HG02571 (cell line): ENCODE results near the gene SELENOI.
"Not testable (repeated sequence)": the region's sequence is repeated elsewhere in the genome, so short reads cannot be mapped to it uniquely, and the experiment has no call there.

ENCODE experiments used
- ATAC-seq: cut with Tn5 transposase; IDR thresholded peaks from one replicate; pipeline ENCODE4 v1.9.1; 2021; ENCODE audit warnings: mild to moderate bottlenecking, moderate library complexity; ENCODE audit not compliant: unreplicated experiment

The SELENOI gene

GRCh38 chr2:26326514-26326913 is 19.4 kb upstream of the SELENOI start:
- no peak for ATAC-seq

GRCh38 chr2:26327291-26328272 is 18.4 kb upstream of the SELENOI start:
- ATAC-seq: no peak

GRCh38 chr2:26329083-26329482 is 16.9 kb upstream of the SELENOI start:
- ATAC-seq: not testable (repeated sequence)

GRCh38 chr2:26330114-26330549 is 15.8 kb upstream of the SELENOI start:
- no peak for ATAC-seq

DNA sequence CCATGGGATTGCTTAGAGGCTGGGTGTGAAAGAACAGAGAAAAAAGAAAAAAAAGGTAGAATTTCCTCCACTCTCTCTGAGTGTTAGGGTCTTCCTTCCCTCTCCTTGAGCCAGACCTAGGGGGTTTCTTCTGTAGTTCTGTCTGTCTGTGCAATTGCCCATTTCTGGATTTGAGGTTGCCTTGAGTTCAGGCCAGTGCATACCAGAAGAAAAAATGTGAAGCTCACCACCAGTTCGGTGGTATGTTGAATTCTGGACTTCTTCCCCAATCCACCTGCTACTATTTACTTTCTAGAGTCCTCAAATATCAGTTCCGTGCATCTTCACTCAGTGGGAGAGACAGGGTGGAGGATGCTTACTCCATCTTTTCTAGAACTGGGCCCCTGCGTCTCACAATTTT is 15.3 kb upstream of the SELENOI start:
- ATAC-seq: no peak

DNA sequence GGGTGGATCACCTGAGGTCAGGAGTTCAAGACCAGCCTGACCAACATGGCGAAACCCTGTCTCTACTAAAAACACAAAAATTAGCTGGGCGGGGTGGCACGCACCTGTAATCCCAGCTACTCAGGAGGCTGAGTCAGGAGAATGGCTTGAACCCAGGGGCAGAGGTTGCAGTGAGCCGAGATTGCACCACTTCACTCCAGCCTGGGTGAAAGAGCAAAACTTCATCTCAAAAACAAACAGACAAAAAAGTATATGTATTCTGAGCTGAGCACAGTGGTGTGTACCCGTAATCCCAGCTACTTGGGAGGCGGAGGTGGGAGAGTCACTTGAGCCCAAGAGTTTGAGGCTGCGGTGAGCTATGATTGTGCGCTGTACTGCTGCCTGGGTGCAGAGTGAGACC is 14.6 kb upstream of the SELENOI start:
- ATAC-seq: not testable (repeated sequence)

DNA sequence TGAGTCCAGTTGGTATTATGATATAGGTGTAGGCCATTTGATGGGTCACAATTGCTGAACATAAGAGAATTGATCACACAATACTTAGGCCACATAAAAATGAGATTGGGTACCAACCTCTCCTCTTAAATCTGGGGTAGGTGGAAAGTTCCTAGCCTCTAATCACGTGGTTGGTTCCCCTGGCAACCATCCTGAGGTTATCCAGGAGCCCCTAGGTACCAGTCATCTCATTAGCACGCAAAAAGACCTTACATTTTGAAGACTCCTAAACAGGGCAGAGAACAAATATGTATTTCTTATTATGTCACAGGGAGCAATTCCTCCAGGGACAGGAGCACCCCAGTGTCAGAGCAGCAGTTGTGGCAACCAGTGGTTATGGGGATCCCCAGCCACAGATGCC is 12.7 kb upstream of the SELENOI start:
- ATAC-seq: no peak

- no peak for ATAC-seq
Observed at GRCh38 chr2:26335231-26335630, 10.7 kb upstream of the SELENOI start.

GRCh38 chr2:26336719-26337118 is 9.2 kb upstream of the SELENOI start:
- ATAC-seq: no peak

- no peak for ATAC-seq
Observed at GRCh38 chr2:26337298-26337697, 8.6 kb upstream of the SELENOI start.

DNA sequence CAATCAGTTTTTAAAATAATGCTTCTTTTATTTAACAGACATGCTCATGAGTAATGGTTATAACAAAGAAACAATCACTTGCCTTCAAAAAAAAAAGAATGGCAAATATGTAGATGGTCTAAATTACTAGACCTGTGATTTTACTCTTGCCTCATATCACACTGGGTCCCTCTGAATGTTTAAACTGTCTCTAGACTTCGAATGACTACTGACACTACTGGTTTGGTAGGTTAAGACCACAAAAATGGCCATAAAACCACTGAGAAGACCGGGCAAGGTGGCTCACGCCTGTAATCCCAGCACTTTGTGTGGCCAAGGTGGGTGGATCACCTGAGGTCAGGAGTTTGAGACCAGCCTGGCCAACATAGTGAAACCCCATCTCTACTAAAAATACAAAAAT is 5.1 kb upstream of the SELENOI start:
- ATAC-seq: no peak

- ATAC-seq: no peak
Observed at GRCh38 chr2:26344581-26345282, 1.2 kb upstream of the SELENOI start.

DNA sequence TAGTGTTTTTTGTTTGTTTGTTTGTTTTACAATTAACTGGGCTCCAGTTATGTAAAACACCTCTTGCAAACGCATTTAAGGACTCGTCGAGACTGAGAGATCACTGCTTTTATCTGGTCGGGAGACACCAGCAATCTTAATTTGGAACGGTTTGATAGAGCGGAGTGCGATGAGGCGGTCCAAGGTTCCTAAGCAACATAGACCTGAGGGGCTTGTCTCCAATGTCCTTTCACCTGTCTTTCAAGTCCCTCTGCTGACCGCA is 729 bp upstream of the SELENOI start:
- ATAC-seq: no peak

DNA sequence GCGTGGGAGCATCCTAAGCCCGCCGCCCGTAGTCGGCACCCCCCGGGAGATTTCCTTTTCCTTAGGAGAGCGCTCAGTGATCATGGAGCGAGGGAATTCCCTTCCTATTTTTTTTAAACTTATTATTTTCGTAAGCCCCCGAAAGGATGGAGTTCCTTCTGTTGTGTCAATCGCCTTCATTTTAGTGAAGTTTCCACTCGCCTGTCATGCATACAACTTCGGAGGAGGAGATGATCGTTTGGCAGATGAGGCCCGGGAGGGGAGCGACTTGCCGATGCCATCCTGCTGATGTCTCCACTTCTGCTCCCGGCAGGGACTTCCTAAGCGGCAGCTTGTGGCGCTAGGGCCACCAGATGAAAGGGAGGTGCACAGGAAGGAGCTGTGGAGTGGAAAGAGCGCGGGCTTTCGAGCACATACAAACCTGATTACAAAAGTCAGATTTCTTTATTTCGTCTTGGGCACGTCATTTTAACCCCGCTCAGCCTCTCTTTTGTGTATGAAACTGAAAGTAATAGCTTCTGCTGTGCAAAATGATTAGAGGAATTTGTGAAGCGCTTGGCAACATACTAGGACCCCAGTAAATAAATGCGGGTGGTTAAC is 611 bp downstream of the SELENOI start, which contains the start of gene ADGRF3:
ADGRF3 (minus strand) TSS at position 336 of the 600 bp plus-strand sequence. CDS start 555 bp downstream, outside the sequence.
- ATAC-seq: no peak

DNA sequence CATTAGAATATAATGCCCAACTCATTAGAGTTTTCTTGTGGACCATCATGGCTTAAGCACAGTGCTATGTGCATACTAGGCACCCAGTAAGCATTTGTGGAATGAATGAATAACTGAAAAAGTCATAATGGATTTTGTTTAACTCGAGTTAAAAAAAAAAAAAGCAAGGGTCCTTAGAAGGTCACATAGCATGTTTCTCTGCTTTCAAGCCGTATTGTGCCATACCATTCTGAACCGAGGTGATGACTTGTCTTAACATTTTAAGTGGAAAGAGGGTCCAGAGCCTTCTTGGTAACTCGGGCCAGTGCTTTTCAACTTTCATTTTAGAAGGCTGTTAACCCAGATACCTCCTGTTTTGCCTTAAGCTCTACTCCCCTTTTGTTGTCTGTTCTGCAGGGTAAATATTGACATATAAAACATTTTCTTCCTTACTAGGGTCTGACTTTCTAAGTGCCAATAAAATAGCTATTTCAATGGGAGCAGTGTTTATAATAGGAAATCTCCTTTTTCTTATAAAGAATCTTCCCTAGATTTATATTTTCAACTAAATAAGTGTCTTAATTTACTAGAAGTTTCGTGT is 1.4 kb downstream of the SELENOI start:
- ATAC-seq: no peak

DNA sequence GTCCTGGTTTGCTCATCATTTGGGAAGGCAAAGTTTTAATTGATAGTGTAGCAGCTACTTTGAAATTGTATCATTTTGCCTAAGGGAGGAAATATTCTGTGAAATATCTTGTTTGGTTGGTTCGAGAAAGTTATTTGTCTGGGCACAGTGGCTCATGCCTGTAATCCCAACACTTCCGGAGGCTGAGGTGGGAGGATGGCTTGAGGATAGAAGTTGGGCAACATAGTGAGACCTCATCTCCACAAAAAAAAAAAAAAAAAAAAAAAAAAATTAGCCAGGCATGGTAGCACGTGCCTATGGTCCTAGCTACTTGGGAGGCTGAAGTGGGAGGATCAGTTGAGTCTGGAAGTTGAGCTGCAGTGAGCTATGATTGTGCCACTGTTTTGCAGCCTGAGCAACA is 3.7 kb downstream of the SELENOI start:
- ATAC-seq: no peak

GRCh38 chr2:26351375-26352090 is 5.6 kb downstream of the SELENOI start:
- no peak for ATAC-seq

GRCh38 chr2:26352892-26353291 is 6.9 kb downstream of the SELENOI start:
- ATAC-seq: no peak

GRCh38 chr2:26354469-26354868 is 8.5 kb downstream of the SELENOI start:
- not testable (repeated sequence) for ATAC-seq
